PC-3 (cell line): ENCODE results near the gene SNX9. TPM values are rescaled to one million over a fixed set of nuclear protein-coding genes. Genes with fewer than 3 reads are reported as not detected.

Experiments
- ATAC-seq: fragments of 200-7000 bp; cut with Tn5 transposase; 2 replicates; pipeline ENCODE4 v1.9.1; 2020; ENCODE audit warnings: mild to moderate bottlenecking, moderate library complexity
- BruUV-seq: library from RNA; stranded (reverse); fragments of 400-500 nt; replicated peaks from 2 replicates; lab custom pipeline; 2021; lab: Mats Ljungman, UMichigan
- CTCF ChIA-PET: fragments of 300-600 bp; sonication (Branson Sonifier 250); formaldehyde crosslinking; loops from one replicate; lab custom pipeline; 2022; ENCODE audit warnings: antibody characterized with exemption; lab: Charles Lee
- POLR2A ChIA-PET: fragments of 300-600 bp; sonication (Branson Sonifier 250); formaldehyde crosslinking; loops from one replicate; lab custom pipeline; 2022; ENCODE audit warnings: antibody characterized with exemption; ENCODE audit not compliant: unreplicated experiment; lab: Charles Lee
- DNase-seq: peaks from one replicate; pipeline ENCODE4 v3.0.0-alpha.2; 2015
- H2AFZ ChIP-seq: fragments of 300-600 bp; sonication (generic); 2 replicates; pipeline ENCODE4 v1.6.0; 2016; ENCODE audit warnings: antibody characterized with exemption, low read length
- H3F3A ChIP-seq: fragments of 300-600 bp; sonication (generic); one replicate; pipeline ENCODE4 v1.6.0; 2017; ENCODE audit warnings: antibody characterized with exemption, low read length, control low read depth, mild to moderate bottlenecking; ENCODE audit not compliant: unreplicated experiment
- H3K27ac ChIP-seq: fragments of 300-600 bp; sonication (generic); 2 replicates; pipeline ENCODE4 v1.5.1; 2016; ENCODE audit warnings: mild to moderate bottlenecking, low read length
- H3K27me3 ChIP-seq: fragments of 300-600 bp; sonication (generic); 2 replicates; pipeline ENCODE4 v1.6.1; 2016; ENCODE audit warnings: low read length, mixed read lengths
- H3K36me3 ChIP-seq: fragments of 300-600 bp; sonication (generic); 2 replicates; pipeline ENCODE4 v1.6.1; 2016; ENCODE audit warnings: low read depth, mixed run types, low read length, mixed read lengths
- H3K4me1 ChIP-seq: fragments of 300-600 bp; sonication (generic); 2 replicates; pipeline ENCODE4 v1.5.1; 2016; ENCODE audit warnings: low read length; ENCODE audit not compliant: insufficient read depth
- H3K4me2 ChIP-seq: fragments of 300-600 bp; sonication (generic); 2 replicates; pipeline ENCODE4 v1.6.0; 2016; ENCODE audit warnings: low read length
- H3K4me3 ChIP-seq: fragments of 300-600 bp; sonication (generic); 2 replicates; pipeline ENCODE4 v1.5.1; 2016; ENCODE audit warnings: mild to moderate bottlenecking, low read length, mixed read lengths
- H3K79me2 ChIP-seq: fragments of 300-600 bp; sonication (generic); 2 replicates; pipeline ENCODE4 v1.6.1; 2017; ENCODE audit warnings: low read length, mixed read lengths
- H3K9ac ChIP-seq: fragments of 300-600 bp; sonication (generic); 2 replicates; pipeline ENCODE4 v1.6.0; 2016; ENCODE audit warnings: mild to moderate bottlenecking, low read length
- H3K9me2 ChIP-seq: fragments of 300-600 bp; sonication (generic); replicated peaks from 2 replicates; pipeline ENCODE4 v1.6.1; 2016; ENCODE audit warnings: mixed run types, low read length, mixed read lengths
- H3K9me3 ChIP-seq: fragments of 300-600 bp; sonication (generic); 2 replicates; pipeline ENCODE4 v1.6.1; 2016; ENCODE audit warnings: low read length, mixed read lengths
- H4K20me1 ChIP-seq: fragments of 300-600 bp; sonication (generic); 2 replicates; pipeline ENCODE4 v1.6.1; 2016; ENCODE audit warnings: low read length, mixed read lengths
- CTCF ChIP-seq: fragments of 300-600 bp; sonication (generic); conservative IDR thresholded peaks from 2 replicates; pipeline ENCODE4 v1.5.1; 2017; ENCODE audit warnings: antibody characterized with exemption, low read depth, mild to moderate bottlenecking, low read length
- EZH2 ChIP-seq: fragments of 300-600 bp; sonication (generic); IDR thresholded peaks from one replicate; pipeline ENCODE4 v1.6.1; 2017; ENCODE audit warnings: antibody characterized with exemption, mild to moderate bottlenecking, low read length; ENCODE audit not compliant: unreplicated experiment
- EZH2phosphoT487 ChIP-seq: fragments of 300-600 bp; sonication (generic); IDR thresholded peaks from 2 replicates; pipeline ENCODE4 v1.6.1; 2018; ENCODE audit warnings: mild to moderate bottlenecking, antibody characterized with exemption, low read length, borderline replicate concordance
- intact Hi-C: fragments of 100-400 bp; cut with micrococcal nuclease; formaldehyde crosslinking; loops from 2 replicates; pipeline ENCODE4 v1.9.0; 2023
- total RNA-seq: library from RNA; depleted of rRNA; stranded (reverse); fragments of >200 nt; gene quantifications from 2 replicates; pipeline ENCODE4 v1.2.3, GENCODE V29; 2014

The SNX9 gene
- total RNA-seq, 1 experiment from 2014 or later, result 18.0 TPM

- Histone ChIP-seq H3K36me3 (no peaks in the 10 kb centered on the region), H3K9me3 (no peaks in the 10 kb centered on the region), H4K20me1 (no peaks in the 10 kb centered on the region), H3K4me1 (no peaks in the 10 kb centered on the region), H2AFZ (no peak overlapping the region), H3K9me2 (no peaks in the 10 kb centered on the region), H3K79me2 (no peaks in the 10 kb centered on the region), H3K4me2 (no peak overlapping the region), H3F3A (no peaks in the 10 kb centered on the region), H3K9ac (no peak overlapping the region), H3K27ac (no peak overlapping the region), H3K27me3 (no peaks in the 10 kb centered on the region), H3K4me3 (no peak overlapping the region)
- ATAC-seq (no peak), DNase-seq (no peak)
- intact Hi-C loops, result no loop called here
- no TSS peak for BruUV-seq
- TF ChIP-seq EZH2 (no peak), EZH2phosphoT487 (no peak), CTCF (no peak)
- POLR2A ChIA-PET, result no interaction called here
- CTCF ChIA-PET, result no interaction called here
These were observed 33.7 kb upstream of the SNX9 start for GRCh38 chr6:157789297-157789696.

GRCh38 chr6:157789861-157790260, 33.2 kb upstream of the SNX9 start:
- intact Hi-C loops, result no loop called here
- H3K27ac ChIP-seq, result no peak overlapping the region
- no peaks in the 10 kb centered on the region for H4K20me1 ChIP-seq
- ChIA-PET CTCF (no interaction called here), POLR2A (no interaction called here)
- DNase-seq (no peak), ATAC-seq (no peak)
- H3K4me2 ChIP-seq, result no peak overlapping the region
- no TSS peak for BruUV-seq
- no peak for TF ChIP-seq EZH2
- TF ChIP-seq EZH2phosphoT487, result no peak
- TF ChIP-seq CTCF, result no peak
- no peaks in the 10 kb centered on the region for H3K79me2 ChIP-seq
- H3K4me1 ChIP-seq, result no peaks in the 10 kb centered on the region
- no peaks in the 10 kb centered on the region for H3K9me2 ChIP-seq
- H3K9ac ChIP-seq, result no peak overlapping the region
- H3F3A ChIP-seq, result no peaks in the 10 kb centered on the region
- no peak overlapping the region for H3K4me3 ChIP-seq
- H3K36me3 ChIP-seq, result no peaks in the 10 kb centered on the region
- H3K27me3 ChIP-seq, result no peaks in the 10 kb centered on the region
- no peak overlapping the region for H2AFZ ChIP-seq
- H3K9me3 ChIP-seq, result no peaks in the 10 kb centered on the region

- H3K4me1 ChIP-seq, result no peaks in the 10 kb centered on the region
- H3K4me3 ChIP-seq, result no peak overlapping the region
- no peaks in the 10 kb centered on the region for H3K27me3 ChIP-seq
- no peak overlapping the region for H3K4me2 ChIP-seq
- no TSS peak for BruUV-seq
- DNase-seq, result no peak
- no peaks in the 10 kb centered on the region for H3K79me2 ChIP-seq
- no peaks in the 10 kb centered on the region for H3F3A ChIP-seq
- no peak for ATAC-seq
- no peak overlapping the region for H3K9ac ChIP-seq
- intact Hi-C loops, result no loop called here
- ChIA-PET POLR2A (no interaction called here), CTCF (interaction anchor here (0.7 kb wide), 1 partner anchor 15 kb away, joined by 3 read pairs; no protein-coding TSS in a partner anchor)
- TF ChIP-seq EZH2phosphoT487 (no peak), EZH2 (no peak), CTCF (no peak)
- no peak overlapping the region for H2AFZ ChIP-seq
- no peaks in the 10 kb centered on the region for H3K9me3 ChIP-seq
- H3K9me2 ChIP-seq, result no peaks in the 10 kb centered on the region
- no peak overlapping the region for H3K27ac ChIP-seq
- H3K36me3 ChIP-seq, result no peaks in the 10 kb centered on the region
- no peaks in the 10 kb centered on the region for H4K20me1 ChIP-seq
These were observed 32.4 kb upstream of the SNX9 start for GRCh38 chr6:157790548-157791160.
